A172 (cell line): ENCODE results near the gene WNT9B. TPM values are rescaled to one million over a fixed set of nuclear protein-coding genes. Genes with fewer than 3 reads are reported as not detected.

Source experiments
- DNase-seq: peaks from one replicate; pipeline ENCODE4 v3.0.0-alpha.2; 2015; ENCODE audit warnings: low spot score
- total RNA-seq: library from RNA; depleted of rRNA; stranded (reverse); fragments of >200 nt; shearing (Covaris generic); gene quantifications from 2 replicates; pipeline ENCODE4 v1.2.3, GENCODE V29; 2014

WNT9B gene
- total RNA-seq, 1 experiment from 2014 or later, result not detected

DNA sequence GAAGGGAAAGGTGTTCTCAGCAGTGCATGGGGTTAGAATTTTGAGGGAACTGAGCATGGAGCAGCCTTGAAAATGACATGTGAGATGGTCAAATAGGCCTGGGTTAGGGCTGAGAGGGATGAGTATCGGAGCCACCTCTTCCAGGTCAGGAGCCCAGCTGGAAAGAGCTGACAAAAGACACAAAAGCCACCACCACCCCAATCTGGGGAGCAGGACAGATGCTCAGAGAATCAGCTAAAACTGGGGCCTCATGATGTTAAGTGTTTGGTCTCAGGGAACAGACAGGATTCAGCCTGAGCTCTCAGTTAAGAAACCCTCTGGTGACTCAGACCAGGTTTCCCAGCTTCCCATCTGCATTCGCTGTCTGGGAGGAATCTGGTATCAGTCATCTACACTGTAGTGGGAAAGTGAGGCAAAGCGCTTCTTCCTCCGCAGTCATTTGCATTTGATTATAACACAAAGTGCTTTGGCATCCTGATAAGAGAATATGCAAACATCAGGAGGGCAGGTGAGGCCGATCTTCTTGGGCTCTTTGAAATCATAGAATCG is 2.6 kb downstream of the WNT9B start:
- peak; percentile 10 for DNase-seq

DNA sequence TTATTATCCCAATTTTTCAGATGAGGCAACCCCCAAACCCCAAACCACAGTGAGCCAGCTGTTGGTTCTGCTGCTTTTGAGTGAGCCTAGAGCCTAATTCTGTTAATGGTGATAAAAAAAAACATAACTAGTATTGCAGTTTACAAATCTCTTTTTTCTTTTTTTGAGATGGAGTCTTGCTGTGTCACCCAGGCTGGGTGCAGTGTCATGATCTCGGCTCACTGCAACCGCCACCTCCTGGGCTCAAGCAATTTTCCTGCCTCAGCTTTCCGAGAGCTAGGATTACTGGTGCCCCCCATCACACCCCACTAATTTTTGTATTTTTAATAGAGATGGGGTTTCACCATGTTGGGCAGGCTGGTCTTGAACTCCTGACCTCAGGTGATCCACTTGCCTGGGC is 3.1 kb downstream of the WNT9B start:
- DNase-seq, result no peak

DNA sequence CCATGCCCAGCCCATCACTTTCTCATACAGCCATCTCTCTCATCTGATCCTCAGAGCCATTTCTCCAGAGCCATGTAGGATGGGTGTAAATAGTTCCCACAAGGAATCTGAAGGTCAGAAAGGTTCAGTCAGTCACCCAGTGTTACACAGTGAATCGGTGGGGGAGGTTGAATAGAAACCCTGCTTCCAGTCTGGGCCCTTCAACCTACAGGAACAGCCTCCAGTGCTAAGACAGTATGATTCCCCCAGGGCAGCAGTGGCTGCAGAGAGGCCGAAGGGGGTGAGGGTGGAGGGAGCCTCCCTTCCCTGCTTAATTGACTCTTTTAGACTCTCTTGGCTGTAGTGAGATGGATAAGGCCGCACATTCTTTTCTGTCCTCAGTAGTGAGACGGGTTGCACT is 3.6 kb downstream of the WNT9B start:
- DNase-seq, result no peak

DNA sequence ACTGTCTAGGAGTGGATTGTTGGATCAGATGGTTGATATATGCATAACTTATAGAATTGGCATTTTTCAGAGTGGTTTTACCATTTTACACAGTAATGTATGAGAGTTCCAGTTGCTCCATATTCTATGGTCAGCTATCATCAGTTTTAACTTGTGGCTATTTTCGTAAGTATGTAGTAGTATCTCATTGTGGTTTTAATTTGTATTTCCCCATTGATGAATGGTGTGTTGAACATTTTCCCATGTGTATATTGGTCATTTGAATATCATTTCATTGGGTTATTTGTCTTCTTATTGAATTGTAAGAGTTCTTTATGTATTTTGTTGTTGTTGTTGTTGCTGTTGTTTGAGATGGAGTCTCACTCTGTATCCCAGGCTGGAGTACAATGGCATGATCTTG is 6.2 kb downstream of the WNT9B start:
- DNase-seq, result no peak

DNA sequence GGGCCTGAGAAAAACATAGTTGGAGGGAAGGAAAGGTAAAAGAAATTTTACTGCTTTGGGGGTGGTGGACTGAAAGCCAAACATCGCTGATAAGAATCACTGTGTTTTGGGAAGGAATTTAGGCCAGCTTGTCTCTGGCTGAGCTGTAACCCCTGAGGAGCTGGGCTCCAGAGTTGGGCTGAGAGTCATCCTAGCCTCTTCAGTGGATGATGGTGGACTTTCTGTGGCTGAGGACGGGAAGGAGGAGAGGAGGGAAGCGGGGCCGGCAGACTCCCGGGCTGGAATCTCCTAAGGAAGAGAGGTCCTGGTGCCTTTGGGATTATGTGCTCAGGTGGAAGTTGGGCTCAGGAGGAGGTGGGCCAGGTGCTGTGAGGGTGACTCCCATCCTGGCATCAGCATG is 8.6 kb downstream of the WNT9B start:
- DNase-seq, result no peak

DNA sequence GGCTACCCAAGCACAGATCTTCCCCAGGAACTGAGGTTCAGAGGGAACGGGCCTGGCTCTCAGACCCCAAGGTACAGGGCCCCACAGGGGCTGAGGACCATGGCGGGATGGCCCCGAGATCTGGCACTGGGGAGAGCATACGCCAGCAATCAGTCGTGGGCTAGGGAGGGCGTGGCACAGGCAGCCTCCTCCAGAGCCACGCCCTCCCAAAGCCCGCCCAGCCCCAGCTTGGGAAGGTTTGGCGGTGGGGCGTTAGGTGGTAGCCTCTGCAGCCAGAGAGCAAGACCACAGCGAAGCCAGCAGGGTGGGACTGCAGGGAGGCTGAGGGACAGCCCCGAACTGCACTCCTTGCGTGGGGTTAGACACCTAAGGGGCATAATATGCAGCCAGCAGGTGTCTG is 11.6 kb downstream of the WNT9B start:
- DNase-seq, result no peak

DNA sequence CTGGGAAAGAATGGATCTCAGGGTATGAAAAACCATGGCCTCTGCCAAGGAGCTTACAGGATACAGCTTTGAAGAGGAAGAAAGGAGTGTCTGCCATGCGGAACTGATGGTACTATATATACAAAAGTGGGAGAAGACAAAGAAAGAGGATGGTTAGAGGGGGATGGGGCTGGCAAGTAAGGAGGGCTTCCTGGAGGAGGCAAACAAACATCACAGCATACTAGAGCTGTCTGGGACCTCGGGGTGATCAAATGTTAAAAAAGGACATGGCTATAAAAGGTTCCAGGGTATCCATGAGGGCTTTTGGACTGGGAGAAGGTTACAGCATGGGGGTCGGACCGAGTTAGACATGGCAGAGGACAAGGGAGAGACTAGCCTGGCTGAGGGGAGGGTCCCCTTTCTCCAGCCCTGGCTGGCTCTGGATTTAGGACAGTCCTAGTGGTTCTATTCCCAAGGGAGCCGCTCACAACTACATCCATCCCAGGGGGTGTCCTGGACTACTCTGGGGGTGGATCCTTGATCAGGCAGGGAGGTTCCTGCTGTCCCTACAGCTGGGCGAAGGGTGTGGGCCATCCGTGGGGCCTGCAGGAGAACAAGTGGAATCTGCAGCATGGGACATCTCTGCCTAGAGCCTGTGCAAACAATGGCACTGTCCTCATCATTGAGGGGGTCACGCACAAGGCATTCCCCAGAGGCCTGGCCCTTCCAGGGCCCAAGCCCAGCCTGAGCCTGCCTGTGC is 12.2 kb downstream of the WNT9B start:
- DNase-seq, result no peak

DNA sequence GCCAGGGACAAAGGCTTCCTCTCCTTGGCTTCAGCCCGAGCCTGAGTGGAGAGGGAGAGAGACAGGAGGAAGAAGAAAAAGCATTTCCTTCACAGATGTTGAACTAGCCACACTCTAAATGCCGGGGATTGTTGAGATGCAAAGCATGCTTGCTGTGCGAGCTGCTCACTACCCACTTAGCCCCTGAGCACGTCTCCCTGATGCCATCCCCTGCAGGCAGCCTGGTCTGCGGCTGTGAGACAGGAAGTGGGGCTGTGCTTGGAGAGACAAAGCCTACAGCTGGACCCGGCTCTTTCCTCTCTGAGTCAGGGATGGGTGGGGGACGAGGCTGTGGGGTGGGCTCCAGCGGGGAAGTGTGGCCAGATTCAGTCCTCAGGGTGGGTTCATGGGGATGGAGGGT is 13.7 kb downstream of the WNT9B start:
- no peak for DNase-seq

DNA sequence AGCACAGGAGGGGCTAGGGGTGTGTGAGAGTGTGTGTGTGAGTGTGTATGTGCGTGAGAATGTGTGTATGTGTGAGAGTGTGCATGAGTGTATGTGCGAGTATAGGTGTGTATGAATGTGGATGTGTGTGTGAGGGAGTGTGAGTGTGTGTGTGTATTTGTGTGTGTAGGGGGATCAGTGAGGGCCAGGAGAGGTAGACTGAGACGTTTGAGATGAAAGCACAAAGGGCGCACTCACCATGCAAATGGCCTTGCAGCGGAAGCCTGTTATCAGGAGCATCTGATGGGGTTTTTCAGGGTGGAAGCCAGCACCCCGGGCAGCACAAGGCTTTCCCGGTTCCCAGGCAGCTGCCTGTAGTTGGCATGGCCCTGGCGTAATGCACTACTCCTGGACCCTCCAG is 14.9 kb downstream of the WNT9B start:
- DNase-seq, result no peak

DNA sequence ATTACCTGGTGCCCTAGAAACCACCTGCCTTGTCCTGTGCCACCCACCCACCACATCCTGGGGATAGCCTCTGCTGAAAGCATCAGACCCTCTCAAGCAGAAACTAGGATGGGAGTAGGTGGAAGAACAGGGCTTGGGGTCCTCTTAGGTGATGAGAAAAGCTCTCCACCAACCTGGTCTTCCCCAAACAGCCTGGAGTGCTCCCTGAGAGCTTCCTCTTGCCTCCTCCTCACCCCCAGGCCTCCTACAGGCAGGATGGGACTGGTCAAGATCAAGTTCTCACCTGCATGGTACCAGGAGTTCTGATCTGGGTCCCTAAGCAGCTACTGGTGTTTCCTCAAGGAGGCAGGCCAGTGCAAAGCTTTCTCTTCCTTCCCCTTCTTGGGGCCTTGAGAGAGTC is 15.4 kb downstream of the WNT9B start:
- no peak for DNase-seq

DNA sequence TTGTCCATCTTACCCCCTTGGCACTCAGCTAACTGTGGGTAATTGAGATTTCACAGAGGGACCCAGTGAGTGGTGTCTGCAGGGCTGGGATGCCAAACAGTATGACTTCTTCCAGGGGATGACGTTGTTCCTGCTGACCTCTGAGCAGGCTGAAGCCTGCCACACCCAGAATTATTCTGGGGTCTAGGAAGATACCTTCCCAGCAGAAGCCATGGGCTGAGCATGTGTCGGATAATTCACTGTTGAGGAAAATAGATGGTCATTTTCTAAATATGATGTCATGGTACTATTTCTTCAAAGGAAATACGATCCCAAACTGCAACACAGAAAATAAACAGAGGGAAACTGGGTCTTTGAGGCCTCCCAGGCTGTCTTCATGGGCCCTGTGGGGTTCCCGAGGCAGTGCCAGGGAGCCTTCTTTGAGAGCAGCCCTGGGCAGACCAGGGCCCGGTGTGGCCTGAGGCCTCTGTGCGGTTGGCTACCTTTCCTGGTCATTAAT is 17.4 kb downstream of the WNT9B start:
- DNase-seq, result no peak

DNA sequence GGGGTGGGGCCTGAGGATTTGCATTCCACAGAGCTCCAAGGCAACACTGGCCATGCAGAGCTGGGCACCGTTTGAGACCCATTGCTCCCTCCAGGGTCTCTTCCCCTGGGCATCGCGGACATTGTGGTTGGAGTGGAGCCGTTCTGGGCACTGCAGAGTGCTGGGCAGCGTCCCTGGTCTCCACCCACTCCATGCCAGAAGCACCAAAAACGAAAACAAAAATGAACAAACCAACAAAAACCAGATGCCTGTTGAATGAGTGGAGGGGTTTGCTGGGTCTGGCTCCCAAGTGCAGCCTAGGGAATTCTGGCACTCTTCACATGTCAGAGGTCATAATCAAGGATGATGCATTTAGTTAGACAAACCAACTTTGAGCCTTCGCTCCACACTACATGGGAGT is 17.9 kb downstream of the WNT9B start:
- no peak for DNase-seq

DNA sequence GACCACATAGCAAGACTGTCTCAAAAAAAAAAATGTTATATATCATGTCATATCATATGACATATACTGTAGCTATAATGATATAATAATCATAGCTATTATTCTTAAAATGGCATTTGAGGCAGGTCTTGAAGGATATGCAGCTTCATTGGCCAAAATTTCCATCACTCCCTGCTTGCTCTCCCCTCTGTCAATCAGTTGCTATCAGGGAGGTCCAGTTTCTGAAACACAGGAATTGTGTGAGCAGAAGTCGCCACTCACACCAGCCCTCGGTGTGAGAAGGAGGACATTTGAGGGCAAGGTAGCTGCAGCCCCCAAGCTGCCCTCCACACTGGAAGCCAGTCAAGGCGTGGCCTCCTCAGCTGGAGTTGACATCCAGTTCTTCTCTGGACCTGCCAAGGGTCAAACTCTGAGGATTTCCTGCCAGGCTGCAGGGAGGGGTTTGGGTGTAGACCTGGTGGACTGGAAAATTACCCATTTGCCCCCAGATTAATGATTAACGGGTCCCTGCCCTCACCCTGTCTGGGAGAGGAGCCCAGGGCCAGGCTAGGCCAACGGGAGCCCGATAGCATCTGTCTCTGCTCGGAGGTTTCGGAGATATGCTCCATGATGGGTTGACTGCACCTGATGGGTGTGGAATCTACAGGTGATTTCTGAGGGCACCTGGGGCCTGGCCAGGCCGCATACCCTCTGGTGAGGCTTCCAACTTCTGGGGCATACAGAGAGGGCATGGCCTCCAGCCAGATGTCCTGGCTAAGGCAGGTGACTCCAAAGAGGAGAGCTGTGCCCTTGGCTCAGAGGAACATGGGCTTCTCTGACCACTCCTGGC is 18.8 kb downstream of the WNT9B start:
- DNase-seq, result no peak

DNA sequence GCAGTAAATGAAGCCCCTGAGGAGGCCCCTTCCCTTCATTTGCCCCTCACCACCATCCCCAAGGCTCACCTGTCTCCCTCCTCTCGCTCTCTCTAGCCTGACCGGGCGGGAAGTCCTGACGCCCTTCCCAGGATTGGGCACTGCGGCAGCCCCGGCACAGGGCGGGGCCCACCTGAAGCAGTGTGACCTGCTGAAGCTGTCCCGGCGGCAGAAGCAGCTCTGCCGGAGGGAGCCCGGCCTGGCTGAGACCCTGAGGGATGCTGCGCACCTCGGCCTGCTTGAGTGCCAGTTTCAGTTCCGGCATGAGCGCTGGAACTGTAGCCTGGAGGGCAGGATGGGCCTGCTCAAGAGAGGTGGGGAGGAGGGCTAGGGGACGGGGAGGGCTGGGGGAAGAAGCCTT is 21.0 kb downstream of the WNT9B start:
- no peak for DNase-seq

DNA sequence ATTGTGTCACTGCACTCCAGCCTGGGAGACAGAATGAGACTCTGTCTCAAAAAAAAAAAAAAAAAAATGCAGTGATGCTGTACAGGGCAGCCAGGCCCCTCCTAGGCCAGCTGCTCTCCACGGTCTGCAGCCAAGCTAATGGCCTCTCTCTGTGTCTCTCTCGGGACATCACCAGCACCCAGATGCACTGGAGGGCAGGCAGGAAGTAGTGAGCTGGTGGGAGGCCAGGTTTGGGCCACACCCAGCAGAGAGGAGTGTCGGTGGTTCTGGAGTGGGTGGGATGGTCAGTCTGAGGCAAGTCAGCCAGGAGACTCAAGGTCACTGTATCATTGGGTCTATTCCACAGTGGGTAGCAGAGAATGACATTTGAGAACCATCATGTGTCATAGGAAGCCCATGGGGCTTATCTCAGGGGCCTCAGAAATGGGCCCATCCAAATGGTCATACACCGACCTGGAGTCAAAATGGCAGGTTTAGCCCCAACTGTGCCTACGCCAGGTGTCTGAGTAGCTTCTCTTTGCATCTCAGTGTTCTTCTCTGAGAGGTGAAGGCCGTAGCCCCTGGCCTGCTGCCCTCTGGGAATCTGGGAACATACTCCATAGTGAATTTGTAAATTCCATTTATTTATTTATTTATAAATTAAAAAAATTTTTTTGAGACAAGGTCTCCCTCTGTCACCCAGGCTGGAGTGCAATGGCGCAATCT is 22.7 kb downstream of the WNT9B start:
- DNase-seq, result no peak

DNA sequence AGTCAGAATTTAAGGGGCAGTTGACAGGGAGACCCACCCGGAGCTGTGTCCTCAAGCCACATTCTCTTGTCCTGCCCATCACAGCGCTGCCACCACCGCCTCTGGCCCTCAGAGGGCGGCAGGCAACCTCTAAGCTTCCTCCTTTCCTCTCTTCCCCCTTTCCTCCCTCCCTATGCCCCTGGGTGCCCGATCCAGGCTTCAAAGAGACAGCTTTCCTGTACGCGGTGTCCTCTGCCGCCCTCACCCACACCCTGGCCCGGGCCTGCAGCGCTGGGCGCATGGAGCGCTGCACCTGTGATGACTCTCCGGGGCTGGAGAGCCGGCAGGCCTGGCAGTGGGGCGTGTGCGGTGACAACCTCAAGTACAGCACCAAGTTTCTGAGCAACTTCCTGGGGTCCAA is 23.5 kb downstream of the WNT9B start:
- no peak for DNase-seq

DNA sequence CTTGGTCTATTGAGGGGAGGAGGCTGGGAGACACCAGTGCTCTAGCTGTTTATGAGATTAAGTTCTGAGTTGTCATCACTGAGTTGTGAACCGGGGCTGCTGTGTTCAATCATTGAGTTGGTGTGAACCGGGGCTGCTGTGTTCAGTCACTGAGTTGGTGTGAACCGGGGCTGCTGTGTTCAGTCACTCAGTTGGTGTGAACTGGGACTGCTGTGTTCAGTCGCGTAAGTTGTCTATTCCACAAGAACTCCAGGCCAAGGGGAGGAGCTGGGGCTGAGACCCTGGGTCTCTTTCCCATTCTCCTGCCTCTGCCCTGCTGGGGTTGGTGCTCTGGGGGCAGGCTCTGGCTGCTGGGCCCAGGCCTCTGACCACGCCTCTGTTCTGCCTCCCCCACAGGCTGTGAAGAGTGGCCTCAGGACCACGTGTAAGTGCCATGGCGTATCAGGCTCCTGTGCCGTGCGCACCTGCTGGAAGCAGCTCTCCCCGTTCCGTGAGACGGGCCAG is 24.5 kb downstream of the WNT9B start:
- no peak for DNase-seq

DNA sequence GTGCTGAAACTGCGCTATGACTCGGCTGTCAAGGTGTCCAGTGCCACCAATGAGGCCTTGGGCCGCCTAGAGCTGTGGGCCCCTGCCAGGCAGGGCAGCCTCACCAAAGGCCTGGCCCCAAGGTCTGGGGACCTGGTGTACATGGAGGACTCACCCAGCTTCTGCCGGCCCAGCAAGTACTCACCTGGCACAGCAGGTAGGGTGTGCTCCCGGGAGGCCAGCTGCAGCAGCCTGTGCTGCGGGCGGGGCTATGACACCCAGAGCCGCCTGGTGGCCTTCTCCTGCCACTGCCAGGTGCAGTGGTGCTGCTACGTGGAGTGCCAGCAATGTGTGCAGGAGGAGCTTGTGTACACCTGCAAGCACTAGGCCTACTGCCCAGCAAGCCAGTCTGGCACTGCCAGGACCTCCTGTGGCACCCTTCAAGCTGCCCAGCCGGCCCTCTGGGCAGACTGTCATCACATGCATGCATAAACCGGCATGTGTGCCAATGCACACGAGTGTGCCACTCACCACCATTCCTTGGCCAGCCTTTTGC is 25.0 kb downstream of the WNT9B start:
- DNase-seq, result no peak

DNA sequence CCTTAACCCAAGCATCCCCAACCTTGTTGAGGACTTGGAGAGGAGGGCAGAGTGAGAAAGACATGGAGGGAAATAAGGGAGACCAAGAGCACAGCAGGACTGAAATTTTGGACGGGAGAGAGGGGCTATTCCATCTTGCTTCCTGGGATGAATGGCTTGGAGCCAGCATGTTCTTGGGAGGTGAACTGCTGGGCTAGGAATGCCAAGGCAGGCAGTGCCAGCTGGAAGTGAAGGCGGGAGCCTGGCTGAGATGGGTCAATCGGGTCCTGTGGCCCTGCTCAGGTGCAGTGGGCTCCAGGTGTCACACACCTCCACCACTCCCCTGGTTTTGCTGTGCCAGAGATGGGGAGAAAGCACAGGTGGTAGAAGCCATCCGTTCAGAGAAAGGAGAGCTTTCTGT is 25.5 kb downstream of the WNT9B start:
- no peak for DNase-seq

DNA sequence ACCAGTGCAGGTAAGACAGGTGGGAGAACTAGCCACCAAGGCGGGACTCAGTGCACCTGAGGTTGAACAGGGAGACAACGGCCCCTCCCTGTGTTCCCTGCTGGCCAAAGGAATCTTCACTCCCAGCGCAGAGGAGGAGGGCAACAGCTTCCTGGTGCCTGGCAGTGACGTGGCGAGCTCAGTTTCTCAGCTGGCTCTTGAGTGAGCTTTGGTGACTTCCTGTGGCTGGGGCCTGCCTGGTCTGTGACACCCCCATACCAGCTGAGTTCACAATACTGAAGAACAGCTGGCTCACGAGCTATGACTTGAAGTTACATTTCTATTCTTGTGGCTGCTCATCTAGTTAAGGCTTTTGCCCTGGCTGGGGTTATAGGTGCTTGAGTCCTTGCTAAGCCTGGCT is 26.1 kb downstream of the WNT9B start:
- no peak for DNase-seq

DNA sequence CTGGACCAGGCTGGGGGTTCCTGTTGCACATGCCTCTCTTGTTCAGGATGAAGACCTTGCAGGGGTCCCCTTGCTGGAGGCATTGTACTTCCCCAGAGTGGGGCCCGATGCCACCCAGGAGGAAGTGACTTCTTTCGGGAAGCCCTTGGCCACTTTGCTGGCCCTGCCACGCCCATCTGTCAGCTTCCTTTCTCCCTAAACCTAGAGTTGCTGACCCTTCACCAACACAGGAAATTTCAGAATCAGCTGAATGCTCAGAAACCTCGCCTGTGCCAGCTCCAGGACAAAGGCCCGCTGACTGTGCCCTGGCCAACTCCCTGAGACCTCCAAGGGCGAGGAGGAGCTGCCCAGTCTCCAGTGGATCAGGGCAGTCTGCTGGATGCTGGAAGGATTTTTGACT is 26.7 kb downstream of the WNT9B start:
- no peak for DNase-seq

DNA sequence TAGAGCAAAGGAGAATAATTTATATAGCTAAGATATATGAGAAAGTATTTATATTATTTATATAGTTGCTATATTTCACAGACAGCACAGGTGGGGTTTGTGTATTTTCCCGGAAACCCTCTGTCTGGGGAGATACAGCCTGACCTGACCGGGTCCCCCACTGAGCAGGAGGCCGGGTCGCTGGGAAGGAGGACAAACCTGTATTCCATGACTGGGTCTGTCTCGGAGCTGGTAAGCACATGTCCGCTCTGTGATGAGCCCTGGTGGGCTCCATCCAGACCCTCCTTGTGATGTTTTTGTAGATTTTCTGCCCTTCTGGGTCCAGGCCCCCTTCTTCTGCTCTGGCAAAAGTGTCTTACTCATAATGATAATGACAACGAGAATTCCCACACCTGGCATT is 27.7 kb downstream of the WNT9B start:
- no peak for DNase-seq
